PC-3 (cell line): ENCODE data around the gene TNFSF8.

Experiments
- EZH2 ChIP-seq: fragments of 300-600 bp; sonication (generic); IDR thresholded peaks from one replicate; pipeline ENCODE4 v1.6.1; 2017; ENCODE audit warnings: antibody characterized with exemption, mild to moderate bottlenecking, low read length; ENCODE audit not compliant: unreplicated experiment
- TF ChIP-seq, protein P1 (sequence below): fragments of 300-600 bp; sonication (generic); conservative IDR thresholded peaks from 2 replicates; pipeline ENCODE4 v1.5.1; 2017; ENCODE audit warnings: antibody characterized with exemption, low read depth, mild to moderate bottlenecking, low read length

DNA sequence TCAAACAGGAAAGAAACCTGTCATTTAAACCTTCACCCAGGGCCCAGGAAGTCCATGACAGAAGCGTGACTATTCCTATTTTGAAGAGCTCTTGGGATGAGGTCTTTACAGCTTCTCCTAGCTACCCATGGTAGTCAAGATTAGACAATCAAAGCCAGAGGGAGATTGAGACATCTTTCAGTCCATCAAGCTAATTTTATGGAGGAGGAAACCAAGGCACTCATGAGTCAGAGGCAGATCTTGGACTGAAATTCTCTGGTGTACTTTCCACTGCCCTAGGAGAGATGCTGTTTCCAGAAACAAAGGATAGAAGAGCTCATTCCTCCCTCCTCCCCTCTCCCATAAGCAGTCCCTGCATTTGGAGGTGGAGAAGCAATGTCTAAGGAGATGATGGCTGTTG is 9.2 kb downstream of the TNFSF8 start:
- TF ChIP-seq, protein P1, sequence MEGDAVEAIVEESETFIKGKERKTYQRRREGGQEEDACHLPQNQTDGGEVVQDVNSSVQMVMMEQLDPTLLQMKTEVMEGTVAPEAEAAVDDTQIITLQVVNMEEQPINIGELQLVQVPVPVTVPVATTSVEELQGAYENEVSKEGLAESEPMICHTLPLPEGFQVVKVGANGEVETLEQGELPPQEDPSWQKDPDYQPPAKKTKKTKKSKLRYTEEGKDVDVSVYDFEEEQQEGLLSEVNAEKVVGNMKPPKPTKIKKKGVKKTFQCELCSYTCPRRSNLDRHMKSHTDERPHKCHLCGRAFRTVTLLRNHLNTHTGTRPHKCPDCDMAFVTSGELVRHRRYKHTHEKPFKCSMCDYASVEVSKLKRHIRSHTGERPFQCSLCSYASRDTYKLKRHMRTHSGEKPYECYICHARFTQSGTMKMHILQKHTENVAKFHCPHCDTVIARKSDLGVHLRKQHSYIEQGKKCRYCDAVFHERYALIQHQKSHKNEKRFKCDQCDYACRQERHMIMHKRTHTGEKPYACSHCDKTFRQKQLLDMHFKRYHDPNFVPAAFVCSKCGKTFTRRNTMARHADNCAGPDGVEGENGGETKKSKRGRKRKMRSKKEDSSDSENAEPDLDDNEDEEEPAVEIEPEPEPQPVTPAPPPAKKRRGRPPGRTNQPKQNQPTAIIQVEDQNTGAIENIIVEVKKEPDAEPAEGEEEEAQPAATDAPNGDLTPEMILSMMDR: no peak
- TF ChIP-seq EZH2: no peak
